Liver (tissue), 9 donors: ENCODE data around the gene ASH1L. TPM values are rescaled to one million over a fixed set of nuclear protein-coding genes. Genes with fewer than 3 reads are reported as not detected.
"Not testable (repeated sequence)": the region's sequence is repeated elsewhere in the genome, so short reads cannot be mapped to it uniquely, and the experiment has no call there.

Source experiments
- DNase-seq: peaks from one replicate; pipeline ENCODE4 v3.0.0-alpha.2; 2017; ENCODE audit warnings: low spot score
- H3K27ac ChIP-seq, 2 donors: one replicate each; pipeline ENCODE4 v1.7.0; 2013; ENCODE audit warnings: inconsistent platforms in 2 of 2, low read length in 2 of 2, control low read depth in 1 of 2, low read depth in 1 of 2, mild to moderate bottlenecking in 1 of 2
- H3K27me3 ChIP-seq, 4 donors: one replicate each; pipeline versions ENCODE4 v1.6.1 to v1.7.0; 2013; ENCODE audit warnings: low read length in 3 of 4, inconsistent platforms in 1 of 4, mild to moderate bottlenecking in 1 of 4, moderate library complexity in 1 of 4; ENCODE audit not compliant: control insufficient read depth in 4 of 4, insufficient read depth in 4 of 4
- H3K36me3 ChIP-seq, 4 donors: one replicate each; pipeline versions ENCODE4 v1.6.1 to v1.7.0; 2013; ENCODE audit warnings: low read length in 3 of 4, mild to moderate bottlenecking in 3 of 4, low read depth in 1 of 4, moderate library complexity in 1 of 4; ENCODE audit not compliant: control insufficient read depth in 4 of 4, insufficient read depth in 3 of 4
- H3K4me1 ChIP-seq, 4 donors: one replicate each; pipeline versions ENCODE4 v1.6.1 to v1.7.0; 2013; ENCODE audit warnings: low read length in 3 of 4, mild to moderate bottlenecking in 3 of 4, moderate library complexity in 1 of 4; ENCODE audit not compliant: control insufficient read depth in 4 of 4, insufficient read depth in 4 of 4
- H3K4me3 ChIP-seq, 3 donors: one replicate each; pipeline versions ENCODE4 v1.6.1 to v1.7.0; 2013; ENCODE audit warnings: low read length in 3 of 3, control low read depth in 1 of 3, low read depth in 1 of 3, mild to moderate bottlenecking in 1 of 3
- H3K9ac ChIP-seq, 2 donors: one replicate each; pipeline ENCODE4 v1.7.0; 2013; ENCODE audit warnings: low read length in 2 of 2, mild to moderate bottlenecking in 2 of 2, moderate library complexity in 2 of 2, control low read depth in 1 of 2, low read depth in 1 of 2
- H3K9me3 ChIP-seq, 4 donors: one replicate each; pipeline versions ENCODE4 v1.6.1 to v1.7.0; 2013; ENCODE audit warnings: low read length in 3 of 4; ENCODE audit not compliant: control insufficient read depth in 4 of 4
- CTCF ChIP-seq: fragments of 150-350 bp; IDR thresholded peaks from 2 replicates; pipeline ENCODE4 v1.5.1; 2017; ENCODE audit warnings: improper control_type of control experiment, low read depth, low read length; ENCODE audit not compliant: missing input control
- EGR1 ChIP-seq, 2 donors: IDR thresholded peaks; 2 replicates each; pipeline ENCODE4 v1.6.1; 2016 to 2018; ENCODE audit warnings: antibody characterized with exemption in 2 of 2, low read depth in 2 of 2
- FOXA1 ChIP-seq: IDR thresholded peaks from 2 replicates; pipeline ENCODE4 v1.6.1; 2016; ENCODE audit warnings: antibody characterized with exemption
- FOXA2 ChIP-seq: IDR thresholded peaks from 2 replicates; pipeline ENCODE4 v1.6.1; 2016; ENCODE audit warnings: antibody characterized with exemption
- GABPA ChIP-seq, 2 donors: IDR thresholded peaks in 1 of 2; conservative IDR thresholded peaks in 1 of 2; 2 replicates each; pipeline ENCODE4 v1.6.1; 2016; ENCODE audit warnings: antibody characterized with exemption in 2 of 2, mild to moderate bottlenecking in 1 of 2, moderate library complexity in 1 of 2
- HNF4A ChIP-seq, 2 donors: conservative IDR thresholded peaks; 2 replicates each; pipeline ENCODE4 v1.6.1; 2016; ENCODE audit warnings: antibody characterized with exemption in 2 of 2, mild to moderate bottlenecking in 2 of 2
- HNF4G ChIP-seq: IDR thresholded peaks from 2 replicates; pipeline ENCODE4 v1.6.1; 2016; ENCODE audit warnings: antibody characterized with exemption
- JUND ChIP-seq, 2 donors: IDR thresholded peaks; 2 replicates each; pipeline ENCODE4 v1.6.1; 2016; ENCODE audit warnings: antibody characterized with exemption in 2 of 2
- NR2F2 ChIP-seq: IDR thresholded peaks from 2 replicates; pipeline ENCODE4 v1.6.1; 2016; ENCODE audit warnings: antibody characterized with exemption
- RAD21 ChIP-seq, 2 donors: IDR thresholded peaks; 2 replicates each; pipeline ENCODE4 v1.6.1; 2016; ENCODE audit warnings: antibody characterized with exemption in 2 of 2, mild to moderate bottlenecking in 2 of 2
- REST ChIP-seq: IDR thresholded peaks from 2 replicates; pipeline ENCODE4 v1.6.1; 2016; ENCODE audit warnings: antibody characterized with exemption, mild to moderate bottlenecking
- RXRA ChIP-seq, 2 donors: IDR thresholded peaks; 2 replicates each; pipeline ENCODE4 v1.6.1; 2017 to 2018; ENCODE audit warnings: antibody characterized with exemption in 2 of 2, mild to moderate bottlenecking in 1 of 2
- SP1 ChIP-seq: IDR thresholded peaks from 2 replicates; pipeline ENCODE4 v1.6.1; 2018; ENCODE audit warnings: antibody characterized with exemption, mild to moderate bottlenecking
- TAF1 ChIP-seq: conservative IDR thresholded peaks from 2 replicates; pipeline ENCODE4 v1.6.1; 2016; ENCODE audit warnings: antibody characterized with exemption, mild to moderate bottlenecking
- YY1 ChIP-seq: IDR thresholded peaks from 2 replicates; pipeline ENCODE4 v1.6.1; 2016; ENCODE audit warnings: antibody characterized with exemption, mild to moderate bottlenecking
- WGBS: extraction: QIAGEN DNeasy Blood & Tissue Kit; methylation state at CpG from one replicate; pipeline ENCODE4 v1.1.7; 2013; 5-methylcytosine and 5-hydroxymethylcytosine counted together
- polyA plus RNA-seq, 2 donors: library from polyadenylated mRNA; stranded (reverse) in 1 of 2; unstranded in 1 of 2; fragments of 200-250 nt in 1 of 2; fragments of >200 nt in 1 of 2; fragmentation: Nextera tagmentation in 1 of 2; extraction: Ambion mirVana in 1 of 2; gene quantifications; one replicate each; pipeline versions ENCODE4 v1.2.1 to v1.2.3, GENCODE V29; 2013 to 2015
- total RNA-seq, 2 donors: library from RNA; depleted of rRNA; stranded (reverse); fragments of >200 nt; gene quantifications; one replicate each; pipeline ENCODE4 v1.2.3, GENCODE V29; 2014
- TF ChIP-seq, protein P1 (sequence below): IDR thresholded peaks from 2 replicates; pipeline ENCODE4 v1.6.1; 2016; ENCODE audit warnings: antibody characterized with exemption
- TF ChIP-seq, protein P2 (sequence below): IDR thresholded peaks from 2 replicates; pipeline ENCODE4 v1.6.1; 2016; ENCODE audit warnings: antibody characterized with exemption
- TF ChIP-seq, protein P3 (sequence below): IDR thresholded peaks from 2 replicates; pipeline ENCODE4 v1.6.1; 2016; ENCODE audit warnings: antibody characterized with exemption
- donor health status: healthy.
- donor health status: healthy.
- donor health status: healthy.
- donor health status: healthy.
- donor health status: healthy.

Gene ASH1L
- total and polyA plus RNA-seq, 4 donors, result 3.9 to 30.3 (median 13.9) TPM

GRCh38 chr1:155451199-155451598, 111.4 kb downstream of the ASH1L start:
- H3K36me3 ChIP-seq, result peaks cover 1 to 16% (median 13%) of the 10 kb centered on the region in 4 donors
- 97% methylated on average over 7 of the region's 7 CpGs for WGBS
- DNase-seq, result no peak
- H3K4me1 ChIP-seq, result no peaks in the 10 kb centered on the region
- TF ChIP-seq, protein P1, sequence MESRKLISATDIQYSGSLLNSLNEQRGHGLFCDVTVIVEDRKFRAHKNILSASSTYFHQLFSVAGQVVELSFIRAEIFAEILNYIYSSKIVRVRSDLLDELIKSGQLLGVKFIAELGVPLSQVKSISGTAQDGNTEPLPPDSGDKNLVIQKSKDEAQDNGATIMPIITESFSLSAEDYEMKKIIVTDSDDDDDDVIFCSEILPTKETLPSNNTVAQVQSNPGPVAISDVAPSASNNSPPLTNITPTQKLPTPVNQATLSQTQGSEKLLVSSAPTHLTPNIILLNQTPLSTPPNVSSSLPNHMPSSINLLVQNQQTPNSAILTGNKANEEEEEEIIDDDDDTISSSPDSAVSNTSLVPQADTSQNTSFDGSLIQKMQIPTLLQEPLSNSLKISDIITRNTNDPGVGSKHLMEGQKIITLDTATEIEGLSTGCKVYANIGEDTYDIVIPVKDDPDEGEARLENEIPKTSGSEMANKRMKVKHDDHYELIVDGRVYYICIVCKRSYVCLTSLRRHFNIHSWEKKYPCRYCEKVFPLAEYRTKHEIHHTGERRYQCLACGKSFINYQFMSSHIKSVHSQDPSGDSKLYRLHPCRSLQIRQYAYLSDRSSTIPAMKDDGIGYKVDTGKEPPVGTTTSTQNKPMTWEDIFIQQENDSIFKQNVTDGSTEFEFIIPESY, result no peak
- TF ChIP-seq, protein P2, sequence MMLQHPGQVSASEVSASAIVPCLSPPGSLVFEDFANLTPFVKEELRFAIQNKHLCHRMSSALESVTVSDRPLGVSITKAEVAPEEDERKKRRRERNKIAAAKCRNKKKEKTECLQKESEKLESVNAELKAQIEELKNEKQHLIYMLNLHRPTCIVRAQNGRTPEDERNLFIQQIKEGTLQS, result no peak
- H3K9ac ChIP-seq, result no peak overlapping the region
- no peaks in the 10 kb centered on the region for H3K27me3 ChIP-seq
- H3K4me3 ChIP-seq, result no peak overlapping the region
- H3K27ac ChIP-seq, result no peak overlapping the region
- H3K9me3 ChIP-seq, result no peaks in the 10 kb centered on the region

GRCh38 chr1:155442431-155442830, 120.2 kb downstream of the ASH1L start:
- H3K9me3 ChIP-seq, DNase-seq, H3K4me3 ChIP-seq, H3K4me1 ChIP-seq, H3K27ac ChIP-seq, H3K27me3 ChIP-seq, H3K9ac ChIP-seq: not testable (repeated sequence)
- 98% methylated on average over 6 of the region's 6 CpGs for WGBS
- peaks cover 3 to 18% (median 13%) of the 10 kb centered on the region in 4 donors for H3K36me3 ChIP-seq

DNA sequence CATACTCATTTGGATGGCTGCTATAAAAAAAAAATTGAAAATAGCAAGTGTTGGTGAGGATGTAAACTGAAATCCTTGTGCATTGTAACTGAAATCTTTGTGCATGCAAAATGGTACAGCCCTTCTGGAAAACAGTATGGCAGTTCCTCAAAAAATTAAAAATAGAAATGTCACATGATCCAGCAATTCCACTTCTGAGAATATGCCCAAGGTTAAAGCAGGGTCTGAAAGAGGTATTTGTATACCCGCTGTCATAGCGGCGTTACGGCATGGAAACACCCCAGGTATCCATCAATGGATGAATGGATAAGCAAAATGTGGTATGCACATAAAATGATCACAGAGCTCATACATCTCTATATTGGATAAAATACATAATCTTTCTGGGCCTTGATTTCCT, 125.2 kb downstream of the ASH1L start:
- no peak overlapping the region for H3K9ac ChIP-seq
- no peaks in the 10 kb centered on the region for H3K4me1 ChIP-seq
- WGBS, result 98% methylated on average over 4 of the region's 4 CpGs
- no peaks in the 10 kb centered on the region for H3K9me3 ChIP-seq
- H3K27ac ChIP-seq, result no peak overlapping the region
- no peaks in the 10 kb centered on the region for H3K27me3 ChIP-seq
- H3K36me3 ChIP-seq, result peaks cover 4 to 23% (median 13%) of the 10 kb centered on the region in 4 donors
- no peak for TF ChIP-seq HNF4G
- TF ChIP-seq REST, result no peak
- TF ChIP-seq FOXA2, result no peak
- TF ChIP-seq CTCF, result no peak
- TF ChIP-seq EGR1 (IDR thresholded peaks at IDR 0.05; ENCODE audit: low read depth in 2 of 2), result no peak
- no peak for TF ChIP-seq JUND (IDR thresholded peaks at IDR 0.05)
- no peak for TF ChIP-seq TAF1
- TF ChIP-seq RXRA (IDR thresholded peaks at IDR 0.05), result no peak
- no peak for TF ChIP-seq FOXA1
- no peak for TF ChIP-seq HNF4A (conservative IDR thresholded peaks at IDR 0.05)
- no peak for TF ChIP-seq GABPA (IDR thresholded peaks at IDR 0.05 in 1 of 2, conservative IDR thresholded peaks at IDR 0.05 in 1 of 2)
- TF ChIP-seq RAD21 (IDR thresholded peaks at IDR 0.05), result no peak
- TF ChIP-seq SP1, result no peak
- TF ChIP-seq, protein P3, sequence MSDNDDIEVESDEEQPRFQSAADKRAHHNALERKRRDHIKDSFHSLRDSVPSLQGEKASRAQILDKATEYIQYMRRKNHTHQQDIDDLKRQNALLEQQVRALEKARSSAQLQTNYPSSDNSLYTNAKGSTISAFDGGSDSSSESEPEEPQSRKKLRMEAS, result no peak
- TF ChIP-seq NR2F2, result no peak
- TF ChIP-seq, protein P2, result no peak
- TF ChIP-seq, protein P1, result no peak
- TF ChIP-seq YY1, result no peak
- no peak overlapping the region for H3K4me3 ChIP-seq
- no peak for DNase-seq
